Measurements from ENCODE around the gene RHOD. TPM values are rescaled to one million over a fixed set of nuclear protein-coding genes. Genes with fewer than 3 reads are reported as not detected.

The RHOD gene
- 25.8 TPM for total RNA-seq
- long read RNA-seq, transcript RHOD-201 (5 exons, 1,129 nt), result major isoform, 36 of 45 reads
- long read RNA-seq, partial matches to known transcripts, result 4 of 45 reads
- long read RNA-seq, other reads (novel, unspliced or antisense), result 5 of 45 reads

GRCh38 chr11:67056267-67057204, at the start of gene RHOD:
Gene RHOD (plus strand): TSS chr11:67056847. CDS start chr11:67056903, 56 bp downstream.
- intact Hi-C loops (cut with DNase I), result no loop called here
- DNase-seq (ENCODE audit: low spot score), result no peak

GRCh38 chr11:67007126-67007525, 49.5 kb upstream of the RHOD start:
- no peak for DNase-seq (ENCODE audit: low spot score)
- intact Hi-C loops (cut with DNase I), result no loop called here

GRCh38 chr11:67010296-67010905, 46.2 kb upstream of the RHOD start:
- intact Hi-C loops (cut with DNase I), result no loop called here
- no peak for DNase-seq (ENCODE audit: low spot score)

- no peak for DNase-seq (ENCODE audit: low spot score)
- intact Hi-C loops (cut with DNase I), result no loop called here
Observed at GRCh38 chr11:67013511-67014045, 43.1 kb upstream of the RHOD start.

GRCh38 chr11:67014343-67014742, 42.3 kb upstream of the RHOD start:
- no peak for DNase-seq (ENCODE audit: low spot score)
- intact Hi-C loops (cut with DNase I), result no loop called here

GRCh38 chr11:67015048-67015447, 41.6 kb upstream of the RHOD start:
- intact Hi-C loops (cut with DNase I), result no loop called here
- no peak for DNase-seq (ENCODE audit: low spot score)

- DNase-seq (ENCODE audit: low spot score), result no peak
- intact Hi-C loops (cut with DNase I), result no loop called here
Observed at GRCh38 chr11:67016550-67016949, 40.1 kb upstream of the RHOD start.

- DNase-seq (ENCODE audit: low spot score), result no peak
- intact Hi-C loops (cut with DNase I), result no loop called here
Observed at GRCh38 chr11:67020949-67021348, 35.7 kb upstream of the RHOD start.

GRCh38 chr11:67022341-67022933, 34.2 kb upstream of the RHOD start:
- intact Hi-C loops (cut with DNase I), result no loop called here
- no peak for DNase-seq (ENCODE audit: low spot score)

GRCh38 chr11:67022961-67023956, 33.4 kb upstream of the RHOD start, which contains the start of gene SYT12:
Gene SYT12 (plus strand): TSS chr11:67023134. CDS start chr11:67030145, 7,011 bp downstream.
- intact Hi-C loops (cut with DNase I), result no loop called here
- no peak for DNase-seq (ENCODE audit: low spot score)

GRCh38 chr11:67023957-67024353, 32.7 kb upstream of the RHOD start:
- intact Hi-C loops (cut with DNase I), result no loop called here
- DNase-seq (ENCODE audit: low spot score), result no peak

GRCh38 chr11:67024410-67024809, 32.2 kb upstream of the RHOD start:
- DNase-seq (ENCODE audit: low spot score), result no peak
- intact Hi-C loops (cut with DNase I), result no loop called here

- no peak for DNase-seq (ENCODE audit: low spot score)
- intact Hi-C loops (cut with DNase I), result no loop called here
Observed at GRCh38 chr11:67024966-67025365, 31.7 kb upstream of the RHOD start.

GRCh38 chr11:67025750-67026149, 30.9 kb upstream of the RHOD start:
- DNase-seq (ENCODE audit: low spot score), result no peak
- intact Hi-C loops (cut with DNase I), result no loop called here

- DNase-seq (ENCODE audit: low spot score), result no peak
- intact Hi-C loops (cut with DNase I), result no loop called here
Observed at GRCh38 chr11:67026941-67027340, 29.7 kb upstream of the RHOD start.

- DNase-seq (ENCODE audit: low spot score), result no peak
- intact Hi-C loops (cut with DNase I), result no loop called here
Observed at GRCh38 chr11:67027483-67027930, 29.1 kb upstream of the RHOD start.

- intact Hi-C loops (cut with DNase I), result no loop called here
- DNase-seq (ENCODE audit: low spot score), result no peak
Observed at GRCh38 chr11:67027943-67028542, 28.6 kb upstream of the RHOD start.

- intact Hi-C loops (cut with DNase I), result no loop called here
- no peak for DNase-seq (ENCODE audit: low spot score)
Observed at GRCh38 chr11:67029146-67029545, 27.5 kb upstream of the RHOD start.
